ENCODE data around the gene NSF.
"Not testable (repeated sequence)": the region's sequence is repeated elsewhere in the genome, so short reads cannot be mapped to it uniquely, and the experiment has no call there.

NSF gene

DNA sequence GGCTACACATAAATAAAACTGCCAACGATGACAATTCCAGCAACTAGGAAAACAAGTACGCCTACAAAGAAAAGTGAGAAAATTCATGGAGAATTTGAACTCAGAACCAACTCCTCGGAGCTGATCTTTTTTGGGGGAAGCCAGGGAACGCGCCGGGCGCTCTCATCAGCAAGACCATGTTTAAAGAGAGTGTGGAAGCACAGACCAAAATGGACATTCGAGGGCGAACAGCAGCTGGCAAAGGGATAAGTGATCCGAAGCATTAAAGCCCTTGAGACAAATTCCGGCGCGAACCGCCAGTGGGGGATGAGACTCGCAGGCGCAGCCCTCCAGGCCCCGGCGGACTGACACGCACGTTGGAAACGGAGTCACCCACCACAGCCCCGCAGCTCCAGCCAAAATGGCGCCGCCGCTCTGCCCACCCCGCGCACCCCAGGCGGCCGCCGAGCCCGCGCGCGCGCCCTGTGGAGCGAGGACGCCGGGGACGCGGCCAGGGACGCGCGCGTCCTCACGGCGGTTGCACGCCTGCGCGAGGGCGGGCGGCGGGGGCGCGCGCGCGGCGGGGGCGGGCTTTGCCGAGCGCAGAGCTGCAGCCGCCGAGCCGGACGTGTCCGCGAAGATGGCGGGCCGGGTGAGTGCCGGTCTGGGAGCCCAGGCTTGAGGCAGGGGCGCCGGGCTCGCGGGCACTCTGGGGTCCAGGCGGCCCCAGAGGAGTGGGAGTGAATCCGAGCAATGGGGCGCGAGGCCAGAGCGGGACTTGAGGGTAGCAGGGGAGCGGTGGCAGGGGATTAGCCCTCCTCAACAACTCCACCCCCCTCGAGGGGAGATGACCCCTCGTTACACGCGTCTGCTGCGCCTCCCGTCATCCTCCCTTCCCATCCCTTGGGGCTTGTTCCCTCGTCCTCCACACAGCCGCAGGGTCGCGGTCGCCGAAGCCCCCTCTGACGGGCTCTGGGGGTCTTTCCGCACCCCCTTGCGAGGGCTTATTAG lies at the start of gene NSF:
Gene NSF (plus strand): TSS at position 513 of the 990 bp plus-strand sequence. CDS start 107 bp downstream, at position 620.
- not testable (repeated sequence) for DNase-seq (ENCODE audit: low read depth)

DNA sequence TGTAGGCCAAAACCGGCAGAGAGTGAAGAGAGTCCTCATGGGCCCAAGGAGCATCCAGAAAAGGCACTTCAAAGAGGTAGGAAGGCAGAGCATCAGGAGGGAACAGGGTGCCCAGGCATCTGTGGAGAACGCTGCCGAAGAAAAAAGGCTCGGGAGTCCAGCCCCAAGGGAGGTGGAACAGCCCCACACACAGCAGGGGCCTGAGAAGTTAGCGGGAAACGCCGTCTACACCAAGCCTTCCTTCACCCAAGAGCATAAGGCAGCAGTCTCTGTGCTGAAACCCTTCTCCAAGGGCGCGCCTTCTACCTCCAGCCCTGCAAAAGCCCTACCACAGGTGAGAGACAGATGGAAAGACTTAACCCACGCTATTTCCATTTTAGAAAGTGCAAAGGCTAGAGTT lies 41.9 kb upstream of the NSF start:
- DNase-seq (ENCODE audit: low read depth), result not testable (repeated sequence)

DNA sequence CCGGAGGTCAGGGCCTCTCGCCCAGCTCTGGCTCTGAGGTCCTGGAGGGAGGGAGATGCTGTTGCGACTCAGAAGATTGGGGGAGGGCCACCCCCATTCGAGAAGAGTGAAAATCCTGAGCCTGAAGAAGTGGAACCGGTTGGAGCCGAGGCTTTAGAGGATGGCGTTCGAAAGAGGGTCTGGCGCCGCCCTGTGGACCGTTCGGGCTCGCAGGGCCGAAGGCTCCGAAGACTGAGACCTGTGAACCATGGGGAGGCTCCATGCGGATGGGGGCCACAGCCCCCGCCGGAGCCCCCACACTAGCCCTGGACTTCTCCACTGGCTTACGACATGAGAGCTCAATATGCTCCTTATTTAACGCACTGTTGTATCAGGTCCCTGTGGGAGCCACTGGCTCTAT lies 31.3 kb upstream of the NSF start:
- not testable (repeated sequence) for DNase-seq (ENCODE audit: low read depth)

DNA sequence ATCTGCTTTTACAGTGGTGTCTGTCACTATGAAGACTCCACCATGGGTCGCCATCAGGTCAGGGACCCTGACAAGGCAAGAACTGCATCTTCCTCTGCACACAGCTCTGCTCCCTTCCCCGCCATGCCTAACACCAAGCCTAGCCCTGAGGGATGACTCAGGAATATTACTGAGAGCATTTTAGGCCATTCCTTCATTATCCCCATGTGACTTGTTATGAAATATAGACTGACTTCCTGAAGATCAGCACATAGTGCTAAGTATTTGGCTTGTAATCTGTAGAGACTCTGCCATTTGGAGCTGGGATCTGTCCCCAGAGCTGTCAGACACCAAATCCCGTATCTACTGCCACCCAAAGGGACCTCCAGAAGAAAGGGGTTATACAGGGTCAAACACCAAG lies 30.4 kb upstream of the NSF start:
- DNase-seq (ENCODE audit: low read depth), result not testable (repeated sequence)

DNA sequence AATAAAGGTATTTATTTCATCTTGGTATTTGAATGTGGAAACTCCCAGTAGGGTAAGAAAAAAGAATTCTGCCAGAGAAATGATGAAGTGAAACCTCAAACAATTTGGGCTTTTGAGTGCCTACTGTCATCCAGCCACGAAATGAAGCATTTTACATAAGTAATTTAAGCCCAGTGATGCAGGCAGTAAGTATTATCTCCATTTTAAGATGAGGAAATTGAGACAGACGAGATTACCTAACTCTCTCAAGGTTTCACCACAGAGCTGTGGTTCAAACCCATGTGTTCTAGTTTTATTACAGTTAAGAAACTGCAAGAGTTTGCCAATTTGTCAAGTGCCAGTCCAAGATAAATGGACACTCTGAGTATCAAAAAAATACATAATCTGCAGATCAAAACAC lies 24.2 kb upstream of the NSF start:
- DNase-seq (ENCODE audit: low read depth), result not testable (repeated sequence)

DNA sequence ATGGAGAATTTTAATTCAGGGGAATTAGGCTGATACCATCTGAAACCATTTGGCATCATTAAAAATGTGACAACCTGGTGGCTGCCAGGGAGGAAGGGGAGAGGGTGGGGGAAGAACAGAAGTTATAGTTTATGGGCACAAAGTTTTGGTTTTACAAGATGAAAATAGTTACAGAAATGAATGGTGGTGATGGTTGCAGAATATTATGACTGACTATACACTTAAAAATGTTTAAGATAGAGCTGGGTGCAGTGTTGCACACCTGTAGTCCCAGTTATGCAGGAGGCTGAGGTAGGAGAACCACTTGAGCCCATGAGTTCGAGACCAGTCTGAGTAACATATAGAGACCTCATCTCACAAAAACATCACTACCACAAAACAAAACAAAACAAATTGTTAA lies 23.5 kb upstream of the NSF start:
- DNase-seq (ENCODE audit: low read depth), result not testable (repeated sequence)

DNA sequence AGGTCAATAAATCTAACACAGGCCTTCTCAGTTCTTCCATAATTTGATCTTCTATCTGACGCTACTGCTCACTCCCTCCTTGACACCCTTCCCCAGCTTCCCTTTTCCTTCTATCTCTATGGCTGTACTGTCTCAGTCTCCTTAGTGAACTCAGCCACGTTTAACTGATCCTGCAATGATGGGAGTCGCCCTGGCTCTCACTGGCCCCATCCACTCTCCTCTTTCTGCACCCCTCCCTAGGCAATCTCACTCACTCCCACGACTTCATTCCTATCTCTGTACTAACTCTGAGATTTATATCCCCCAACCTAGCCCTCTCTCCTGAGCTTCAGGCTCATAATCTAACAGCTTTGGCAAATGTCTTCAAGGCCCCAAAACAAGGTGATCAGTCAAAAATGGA lies 18.7 kb upstream of the NSF start:
- not testable (repeated sequence) for DNase-seq (ENCODE audit: low read depth)

DNA sequence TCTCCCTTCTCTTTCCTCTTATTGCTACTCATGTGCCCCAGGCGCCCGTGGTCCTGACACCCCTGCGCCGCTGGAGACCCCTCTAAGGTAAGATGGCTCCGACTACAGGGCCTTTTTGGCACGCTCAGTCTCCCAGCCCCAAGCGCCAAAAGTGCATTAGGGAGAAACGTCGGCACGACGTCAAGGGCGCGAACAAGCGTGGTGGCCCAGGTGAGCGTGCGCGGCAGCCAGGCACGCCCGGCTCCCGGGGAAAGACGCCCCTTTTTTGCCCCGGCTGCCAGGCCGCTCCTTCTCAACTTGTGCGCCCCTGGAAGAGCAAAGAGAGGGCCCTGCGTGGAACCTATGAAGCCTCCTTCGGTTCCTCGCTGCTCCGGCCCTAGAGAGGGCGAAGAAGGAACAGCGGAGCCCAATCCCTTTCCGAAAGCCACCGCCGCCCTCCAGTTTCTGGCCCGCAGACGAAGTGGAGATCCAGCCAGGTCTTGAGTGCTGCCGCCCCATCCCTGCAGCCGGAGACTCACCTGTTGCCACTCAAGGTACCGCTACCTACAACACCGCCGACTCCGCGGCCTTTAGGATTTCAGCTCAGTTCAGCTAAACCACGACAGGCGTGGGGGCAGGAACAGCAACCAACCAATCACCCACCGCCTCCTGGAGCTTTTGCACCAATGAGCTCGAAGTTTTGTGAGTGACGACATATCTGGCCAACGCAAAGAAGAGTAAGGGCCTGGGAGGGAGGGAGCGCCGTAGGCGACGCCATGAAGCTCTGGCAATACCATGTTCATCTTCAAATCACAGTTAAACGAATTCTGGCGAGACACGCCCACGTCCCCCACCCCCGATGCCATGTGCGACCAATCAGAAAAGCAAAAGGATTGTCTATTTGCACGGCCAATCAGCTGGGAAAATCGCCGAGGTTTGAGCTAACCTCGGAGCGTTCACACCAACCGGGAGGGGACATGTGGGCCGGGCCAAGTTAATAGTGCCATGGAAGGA lies 11.1 kb upstream of the NSF start, which contains the start of gene ARL17A:
Gene ARL17A (minus strand): TSS at position 609 of the 993 bp plus-strand sequence. CDS start 3,369 bp downstream, outside the sequence.
- not testable (repeated sequence) for DNase-seq (ENCODE audit: low read depth)

DNA sequence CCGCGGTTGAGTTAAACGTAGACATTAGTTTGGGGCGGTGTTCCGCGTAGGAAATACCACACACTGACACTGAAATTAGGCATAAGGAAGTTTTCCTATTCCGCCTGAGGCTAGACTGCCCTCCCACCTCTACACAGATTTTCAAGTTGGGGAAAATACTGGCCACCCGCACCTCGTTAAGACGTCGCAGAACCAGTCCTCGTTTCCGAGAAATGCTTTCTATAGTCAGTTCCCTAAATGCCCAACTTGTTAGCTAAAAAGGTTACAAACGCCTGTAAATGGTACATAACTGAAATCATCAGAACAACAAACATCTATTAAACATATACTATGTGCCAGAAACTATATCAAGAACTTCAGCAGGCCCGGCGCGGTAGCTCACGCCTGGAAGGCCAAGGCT lies 10.4 kb upstream of the NSF start:
- DNase-seq (ENCODE audit: low read depth), result not testable (repeated sequence)

DNA sequence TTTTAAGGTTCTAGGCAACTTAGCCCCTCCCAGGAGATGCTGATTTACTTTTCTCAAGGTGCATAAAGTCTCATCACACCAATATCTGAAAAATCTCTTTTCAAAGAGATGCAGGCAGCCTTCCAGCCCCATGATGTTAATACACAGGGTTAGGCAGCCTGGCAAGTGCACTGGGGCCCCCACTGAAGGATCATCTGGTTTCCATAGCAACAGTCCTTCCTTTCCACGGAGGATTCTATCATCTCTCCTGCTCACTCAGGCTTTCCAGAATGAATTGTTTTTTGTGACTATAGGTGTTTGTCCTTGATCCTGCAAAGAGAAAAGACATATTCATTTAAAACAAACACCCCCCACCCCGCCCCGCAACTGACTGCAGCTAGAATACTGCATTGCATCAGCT lies 5.0 kb upstream of the NSF start:
- DNase-seq (ENCODE audit: low read depth), result not testable (repeated sequence)

DNA sequence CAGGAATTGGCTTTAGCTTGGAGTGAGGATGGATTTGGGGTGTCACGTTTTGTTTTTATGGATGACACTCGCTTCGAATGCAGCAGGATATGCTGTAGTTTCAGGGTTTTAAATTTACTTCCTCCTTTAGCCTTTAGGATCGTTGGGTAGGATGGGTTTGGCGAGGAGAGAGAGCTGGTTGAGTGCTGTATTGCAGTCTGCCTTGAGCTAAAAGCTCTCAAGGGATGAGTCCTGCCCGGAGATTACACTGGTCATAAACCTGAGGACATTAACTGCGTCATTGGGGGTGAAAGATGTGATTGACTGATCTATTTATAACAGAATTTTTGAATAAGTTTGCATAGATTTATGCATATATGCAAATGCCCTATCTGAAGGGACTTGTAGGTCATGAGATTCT lies 863 bp downstream of the NSF start:
- DNase-seq (ENCODE audit: low read depth), result not testable (repeated sequence)

DNA sequence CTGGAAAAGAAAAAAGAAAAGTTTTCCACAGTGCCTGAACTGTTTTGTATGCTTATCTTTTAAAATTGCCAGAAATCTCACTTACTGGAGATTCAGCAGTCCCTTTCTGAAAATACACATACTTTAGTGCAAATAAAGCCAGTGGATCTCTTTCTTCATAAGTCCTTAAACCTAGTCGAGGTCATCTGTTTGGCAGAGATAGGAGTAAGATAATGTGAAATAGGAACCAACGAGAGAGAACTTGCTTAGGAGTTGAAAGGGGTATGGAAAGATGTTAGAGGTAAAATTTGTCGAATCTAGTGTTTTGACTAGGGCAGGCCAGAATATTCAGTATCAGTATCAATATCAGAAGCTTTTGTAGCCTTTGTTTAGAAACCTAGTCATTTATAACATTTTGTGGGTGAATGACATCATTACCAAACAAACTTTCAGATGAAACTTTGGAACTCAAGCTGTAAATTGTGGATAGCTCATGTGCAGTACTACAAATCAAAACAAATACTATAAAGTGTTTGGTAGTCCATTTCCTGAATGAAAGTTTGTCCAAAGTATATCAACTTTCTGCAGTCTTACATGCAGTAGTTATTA lies 8.0 kb downstream of the NSF start:
- not testable (repeated sequence) for DNase-seq (ENCODE audit: low read depth)

DNA sequence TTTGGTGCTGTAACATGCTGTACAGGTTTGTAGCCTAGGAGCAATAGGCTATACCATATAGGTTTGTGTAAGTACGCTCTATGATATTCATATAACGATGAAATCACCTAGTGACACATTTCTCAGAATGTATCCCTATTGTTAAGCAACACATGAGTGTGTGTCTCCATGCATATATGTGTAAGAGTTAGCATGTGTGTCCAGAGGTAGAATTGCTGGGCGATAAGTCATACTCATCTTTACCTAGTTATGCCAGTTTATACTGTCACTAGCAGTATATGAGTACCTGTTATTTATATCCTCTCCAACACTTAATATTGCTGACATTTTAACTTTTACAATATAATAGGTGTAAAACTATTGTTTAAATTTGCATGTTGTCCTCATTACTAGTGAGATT lies 10.3 kb downstream of the NSF start:
- not testable (repeated sequence) for DNase-seq (ENCODE audit: low read depth)

DNA sequence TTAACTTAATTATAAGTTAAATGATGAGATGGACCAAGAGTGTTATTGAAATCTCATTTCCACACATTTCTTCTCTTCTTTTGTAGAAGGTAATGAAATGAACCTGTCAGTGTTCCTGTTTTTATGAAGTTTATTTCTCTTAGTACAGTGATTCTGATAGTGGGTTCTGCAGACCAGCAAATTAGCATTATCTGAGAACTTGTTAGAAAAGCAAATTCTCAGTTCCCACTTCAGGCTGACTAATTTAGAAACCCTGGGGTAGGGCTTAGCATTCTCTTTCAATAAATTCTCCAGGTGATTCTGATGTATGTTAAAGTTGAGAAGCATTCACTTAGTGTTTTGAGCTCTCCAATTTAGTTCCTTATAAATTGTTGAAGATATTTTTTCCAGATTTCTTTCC lies 12.7 kb downstream of the NSF start:
- DNase-seq (ENCODE audit: low read depth), result not testable (repeated sequence)

DNA sequence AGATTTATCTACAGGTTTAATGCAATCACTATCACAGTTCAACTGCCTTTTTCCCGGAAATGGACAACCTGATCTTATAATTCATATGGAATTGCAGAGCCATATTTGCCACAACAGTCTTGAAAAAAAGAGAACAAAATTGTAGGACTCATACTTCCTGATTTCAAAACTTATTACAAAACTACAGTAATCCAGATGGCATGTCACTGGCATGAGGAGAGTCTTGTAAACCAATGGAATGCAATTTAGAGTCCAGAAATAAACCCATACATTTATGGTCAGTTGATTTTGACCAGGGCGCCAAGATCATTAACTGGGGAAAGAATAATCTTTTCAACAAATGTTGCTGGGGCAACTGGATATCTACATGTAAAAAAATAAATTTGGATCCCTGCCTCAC lies 20.8 kb downstream of the NSF start:
- not testable (repeated sequence) for DNase-seq (ENCODE audit: low read depth)

DNA sequence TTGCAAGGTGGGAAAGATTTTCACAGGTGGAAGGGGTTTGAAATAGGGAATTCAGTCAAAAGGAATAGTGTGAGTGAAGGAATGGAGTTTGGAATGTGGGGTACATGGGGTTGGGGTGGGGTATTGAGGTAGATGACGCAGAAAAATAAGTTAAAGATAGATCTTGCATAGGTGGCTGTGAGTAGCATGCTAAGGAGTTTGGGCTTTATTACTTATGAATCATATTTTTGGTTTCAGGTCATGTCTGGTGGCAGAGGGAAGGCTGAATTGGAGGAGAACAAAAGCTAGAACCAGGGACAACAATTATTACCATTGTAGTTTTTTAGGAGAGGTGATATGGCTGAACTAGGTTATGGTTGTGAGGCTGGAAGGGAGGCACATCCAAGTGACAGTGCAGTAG lies 23.4 kb downstream of the NSF start:
- DNase-seq (ENCODE audit: low read depth), result not testable (repeated sequence)

DNA sequence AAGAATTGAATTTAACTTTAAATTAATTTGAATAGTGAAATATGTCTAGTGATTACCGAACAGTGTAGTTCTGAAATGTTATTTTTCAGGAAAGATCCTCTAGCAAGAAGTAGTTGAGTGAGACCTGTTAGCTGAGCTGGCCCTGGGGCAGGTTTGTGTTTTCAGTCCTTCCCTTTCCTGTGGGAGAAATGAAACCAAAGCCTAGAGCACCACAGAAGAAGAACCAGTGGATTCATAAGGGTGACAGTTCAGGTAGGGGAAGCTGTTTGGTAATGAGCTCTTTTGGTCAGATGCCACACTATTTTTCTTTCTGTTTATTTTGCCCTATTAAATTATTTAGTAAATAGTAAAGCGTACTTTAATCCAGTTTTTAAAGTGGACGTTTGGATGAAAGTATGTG lies 26.7 kb downstream of the NSF start:
- DNase-seq (ENCODE audit: low read depth), result not testable (repeated sequence)

DNA sequence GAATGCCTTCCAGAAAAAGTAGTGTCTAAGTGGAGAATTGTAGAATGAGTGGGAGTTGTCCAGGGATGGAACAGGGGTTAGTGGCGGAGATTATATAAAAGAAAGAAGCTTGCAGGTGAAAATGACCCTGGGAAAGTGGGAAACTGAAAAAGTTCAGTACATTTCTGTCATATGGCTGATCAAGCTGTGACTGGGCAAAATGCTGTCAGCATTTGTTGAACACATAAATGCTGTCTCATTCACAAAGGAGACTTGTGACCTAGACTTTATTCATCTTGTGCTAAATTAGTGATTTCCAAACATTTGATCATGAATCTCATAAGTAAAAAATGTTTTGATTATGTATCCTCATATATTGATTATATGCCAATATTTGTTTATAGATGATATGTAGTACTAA lies 28.5 kb downstream of the NSF start:
- DNase-seq (ENCODE audit: low read depth), result not testable (repeated sequence)

DNA sequence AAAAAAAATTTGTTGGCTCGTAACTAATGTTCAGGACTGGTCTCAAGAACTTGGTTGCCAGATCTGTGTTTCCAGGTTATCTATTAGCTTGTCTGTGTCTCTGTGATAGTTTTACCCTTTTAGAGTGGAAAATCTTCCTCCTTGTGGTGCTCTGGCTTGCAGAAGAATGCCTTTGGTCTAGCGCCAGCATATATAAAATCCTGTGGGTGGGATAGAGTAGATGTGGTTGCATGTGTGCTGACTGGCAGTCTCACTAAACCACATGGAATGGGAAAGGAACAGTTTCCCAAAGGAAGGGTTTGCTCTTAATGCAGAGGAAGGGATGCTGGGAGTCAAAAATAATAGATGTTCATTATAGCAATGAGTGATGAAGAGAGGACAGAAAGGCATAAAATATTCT lies 33.3 kb downstream of the NSF start:
- DNase-seq (ENCODE audit: low read depth), result not testable (repeated sequence)

DNA sequence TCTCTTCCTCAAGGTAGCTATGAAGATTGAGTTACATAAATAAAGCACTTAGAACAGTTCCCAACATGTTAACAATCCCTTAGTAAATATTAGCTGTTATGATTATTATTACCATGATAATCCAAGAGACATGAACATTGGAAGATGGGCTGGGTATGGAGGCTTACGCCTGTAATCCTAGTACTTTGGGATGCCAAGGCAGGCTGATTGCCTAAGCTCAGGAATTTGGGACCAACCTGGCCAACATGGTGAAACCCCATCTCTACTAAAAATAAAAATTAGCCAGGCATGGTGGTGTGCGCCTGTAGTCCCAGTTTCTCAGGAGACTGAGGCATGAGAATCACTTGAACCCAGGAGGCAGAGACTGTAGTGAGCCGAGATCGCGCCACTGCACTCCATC lies 34.3 kb downstream of the NSF start:
- not testable (repeated sequence) for DNase-seq (ENCODE audit: low read depth)

DNA sequence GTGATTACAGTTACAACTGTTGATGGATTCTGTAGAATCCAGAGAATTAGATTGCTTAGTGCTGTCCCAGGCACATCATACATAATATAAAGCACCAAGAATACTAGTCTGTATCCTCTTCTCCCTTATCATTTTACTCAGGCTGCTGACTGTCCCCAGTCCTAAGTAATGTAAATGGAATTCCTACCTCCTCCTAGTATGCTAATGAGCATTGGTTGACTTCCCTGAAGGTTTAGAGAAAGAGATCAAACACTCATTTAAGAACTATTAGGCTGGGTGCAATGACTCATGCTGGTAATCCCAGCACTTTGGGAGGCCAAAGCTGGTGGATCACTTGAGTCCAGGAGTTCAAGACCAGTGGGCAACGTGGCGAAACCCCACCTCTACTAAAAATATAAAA lies 37.0 kb downstream of the NSF start:
- not testable (repeated sequence) for DNase-seq (ENCODE audit: low read depth)

Data from GM04504 (cell line).